Dermis blood vessel endothelial cell (primary cell): ENCODE results near the gene WHRN. TPM values are rescaled to one million over a fixed set of nuclear protein-coding genes. Genes with fewer than 3 reads are reported as not detected.

Source experiments
- DNase-seq: peaks from one replicate; pipeline ENCODE4 v3.0.0; 2010
- total RNA-seq: library from RNA; depleted of rRNA; stranded (reverse); fragments of >200 nt; gene quantifications from 2 replicates; pipeline ENCODE4 v1.2.3, GENCODE V29; 2014

WHRN gene
- total RNA-seq, 1 donor from 2014 or later: 0.17 TPM

- no peak for DNase-seq
Measured at GRCh38 chr9:114470581-114470980, 34.7 kb downstream of the WHRN start.

DNA sequence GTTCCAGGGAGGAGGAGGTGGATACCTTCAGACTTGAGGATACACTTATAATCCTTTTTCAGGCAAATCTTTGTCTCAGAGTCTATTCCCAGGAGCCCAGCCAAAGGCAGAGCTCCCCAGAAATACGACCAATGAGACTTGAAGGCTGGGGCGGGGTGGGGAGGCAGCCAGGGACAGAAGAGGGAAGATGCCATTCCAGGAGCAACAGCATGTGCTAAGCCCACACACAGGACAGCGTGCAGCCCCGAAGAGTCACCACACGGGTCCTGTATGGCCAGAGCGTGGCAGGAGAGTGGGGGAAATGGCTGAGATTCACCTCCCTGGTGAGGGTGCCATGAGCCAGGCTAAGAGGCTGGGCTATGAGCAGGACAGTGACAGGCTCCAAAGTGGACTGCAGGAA is 35.2 kb downstream of the WHRN start:
- DNase-seq: no peak

- no peak for DNase-seq
Measured at GRCh38 chr9:114469091-114469853, 36.0 kb downstream of the WHRN start.

DNA sequence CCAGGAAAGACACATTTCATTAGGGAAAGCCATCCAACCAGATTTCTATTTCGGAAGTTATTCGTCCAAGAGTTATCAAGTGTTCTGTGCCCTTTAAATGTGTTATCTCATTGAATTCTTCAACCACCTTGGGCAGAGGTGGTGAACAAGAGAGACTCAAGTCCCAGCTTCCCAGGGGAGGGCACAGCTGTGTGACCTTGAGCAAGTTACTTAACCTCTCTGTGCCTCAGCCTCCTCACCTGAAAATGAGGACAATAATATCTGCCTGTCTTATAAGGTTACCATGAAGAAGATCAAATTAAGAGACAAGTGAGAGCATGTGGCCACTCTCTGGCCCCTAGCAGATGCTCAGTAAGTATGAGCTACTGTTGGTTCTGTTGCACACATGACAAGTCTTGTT is 37.4 kb downstream of the WHRN start:
- no peak for DNase-seq

DNA sequence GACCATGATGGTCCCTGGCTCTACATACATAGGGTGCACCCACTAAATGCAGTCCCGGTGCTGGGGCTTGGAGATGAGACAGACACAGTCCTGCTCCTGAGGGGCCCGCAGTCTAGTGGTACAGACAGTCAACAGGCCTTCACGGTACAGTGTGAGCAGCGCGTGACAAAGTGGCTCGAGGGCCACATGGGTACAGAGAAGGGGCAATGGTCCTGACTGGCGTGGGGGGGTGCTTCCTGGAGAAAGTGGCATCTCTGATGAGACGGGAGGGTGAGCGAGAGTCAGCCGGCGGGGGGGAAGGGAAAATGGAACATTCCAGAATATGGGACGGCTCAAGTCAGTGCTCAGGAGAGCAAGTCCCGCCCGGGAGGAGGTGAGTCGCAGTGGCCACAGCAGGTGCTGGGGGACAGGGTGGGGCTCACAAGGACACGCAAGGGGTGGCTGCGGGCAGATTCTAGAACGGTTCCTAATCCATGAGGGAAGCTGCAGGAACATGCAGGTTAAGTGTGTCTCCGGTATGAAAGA is 38.0 kb downstream of the WHRN start:
- no peak for DNase-seq

- DNase-seq: no peak
Measured at GRCh38 chr9:114465906-114466900, 39.1 kb downstream of the WHRN start.

DNA sequence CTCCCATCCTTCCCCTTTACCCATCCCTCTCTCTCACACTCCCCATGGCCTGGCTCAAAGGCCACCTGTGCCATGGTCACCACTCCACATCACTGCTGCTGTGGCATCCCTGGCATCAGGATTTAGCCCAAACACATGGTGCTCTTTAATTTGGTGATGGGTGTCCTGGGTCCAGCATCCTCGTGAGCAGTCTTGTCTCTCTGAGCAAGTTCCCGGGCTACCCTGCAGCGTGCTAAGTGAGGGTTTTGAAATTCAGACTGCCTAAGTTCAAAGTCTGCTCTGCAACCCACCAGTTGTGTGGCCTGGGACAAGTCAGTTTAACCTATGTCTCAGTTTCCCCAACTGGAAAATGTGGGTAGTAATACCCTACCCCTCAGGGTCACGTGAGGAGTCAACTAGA is 39.9 kb downstream of the WHRN start:
- no peak for DNase-seq

- no peak for DNase-seq
Measured at GRCh38 chr9:114464281-114465051, 40.8 kb downstream of the WHRN start.

- no peak for DNase-seq
Measured at GRCh38 chr9:114462791-114463190, 42.5 kb downstream of the WHRN start.

DNA sequence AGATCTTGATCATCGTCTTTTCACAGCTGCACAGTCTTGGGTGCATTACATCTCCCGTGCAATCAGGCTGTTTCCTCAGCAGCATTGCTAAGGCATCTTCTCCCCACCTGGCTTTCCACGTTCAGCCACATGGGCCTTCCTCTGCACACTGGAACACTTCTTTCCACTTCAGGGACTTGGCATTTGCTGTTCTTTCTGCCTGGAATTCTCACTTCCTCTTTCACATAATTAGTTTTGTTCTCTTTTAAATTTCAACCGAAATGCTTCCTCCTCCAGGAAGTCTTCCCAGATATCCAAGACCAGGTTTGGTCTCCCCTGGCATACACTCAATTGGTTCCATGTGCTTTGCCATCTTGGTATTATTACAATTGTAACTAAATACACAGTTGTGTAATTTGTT is 43.8 kb downstream of the WHRN start:
- no peak for DNase-seq

GRCh38 chr9:114460513-114461199 is 44.6 kb downstream of the WHRN start:
- DNase-seq: no peak

DNA sequence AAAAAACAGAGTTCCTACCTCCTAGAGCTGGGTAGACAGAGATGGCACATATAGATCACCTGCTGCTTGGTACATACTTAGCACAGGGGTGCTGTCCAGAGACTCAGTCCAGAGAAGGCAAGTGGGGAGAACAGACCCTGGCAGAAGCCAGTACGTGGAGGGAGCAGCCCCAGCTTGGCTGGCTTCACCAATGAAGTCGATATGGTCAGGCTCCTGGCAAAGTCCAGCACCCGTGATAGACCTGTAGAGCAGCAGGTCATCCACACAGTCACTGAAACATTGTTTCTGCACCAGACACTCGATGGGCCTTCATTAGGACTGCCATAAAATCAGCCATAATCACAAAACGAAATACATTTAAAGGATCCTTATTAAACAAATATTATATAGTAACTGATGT is 45.8 kb downstream of the WHRN start:
- DNase-seq: no peak

- no peak for DNase-seq
Measured at GRCh38 chr9:114456929-114457328, 48.3 kb downstream of the WHRN start.

DNA sequence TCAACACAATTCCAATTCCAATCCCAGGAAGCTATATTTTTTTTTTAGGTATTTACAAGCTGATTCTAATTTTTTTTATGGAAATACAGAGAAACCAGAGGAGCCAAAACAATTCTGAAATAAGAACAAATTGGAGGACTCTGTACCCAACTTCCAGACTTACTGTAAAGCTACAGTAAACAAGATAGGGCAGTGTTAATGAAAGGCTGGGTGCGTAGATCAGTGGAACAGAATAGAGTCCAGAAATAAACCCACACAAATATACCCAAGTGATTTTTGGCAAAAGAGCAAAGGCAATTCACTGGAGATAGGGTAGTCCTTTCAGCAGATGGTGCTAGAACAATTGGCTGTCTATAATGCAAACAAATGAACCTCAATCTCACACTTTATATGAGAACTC is 50.6 kb downstream of the WHRN start:
- no peak for DNase-seq

- DNase-seq: peak; percentile 31
Measured at GRCh38 chr9:114452219-114453165, 52.8 kb downstream of the WHRN start.

DNA sequence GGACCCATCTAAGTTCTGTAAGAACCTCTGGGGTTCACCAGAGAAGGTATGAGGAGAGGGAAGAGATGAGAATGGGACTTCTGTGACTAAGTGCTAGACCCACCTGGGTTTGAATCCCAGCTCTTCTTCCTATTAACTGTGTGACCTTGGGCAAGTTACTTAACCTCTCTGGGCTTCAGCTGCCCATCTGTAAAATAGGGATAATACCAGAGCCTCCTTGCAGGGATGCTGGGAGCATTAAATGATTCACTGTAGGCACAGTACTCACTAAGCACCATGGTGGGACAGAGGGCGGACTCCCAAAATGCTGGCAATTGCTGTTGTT is 53.6 kb downstream of the WHRN start:
- no peak for DNase-seq

GRCh38 chr9:114450833-114451706 is 54.2 kb downstream of the WHRN start:
- no peak for DNase-seq

GRCh38 chr9:114450181-114450580 is 55.1 kb downstream of the WHRN start:
- no peak for DNase-seq

DNA sequence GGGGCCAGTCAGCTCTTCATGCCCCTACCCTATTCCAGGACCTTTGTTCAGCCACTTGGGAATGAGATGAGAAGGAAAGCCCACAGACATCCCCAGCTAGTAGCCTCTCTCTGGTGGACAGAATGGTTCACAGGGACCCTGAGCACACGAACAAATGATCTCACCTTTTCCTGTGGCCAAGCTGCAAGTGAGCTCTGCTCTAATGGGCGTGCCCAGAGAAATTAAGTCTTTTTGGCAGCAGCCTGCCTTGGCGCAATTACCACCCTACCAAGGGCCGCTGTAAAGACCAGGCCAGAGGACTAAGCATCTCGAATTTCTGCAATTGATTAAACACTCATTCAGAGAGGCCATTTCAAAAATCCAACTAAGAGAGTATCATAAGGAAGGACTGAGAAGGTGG is 56.0 kb downstream of the WHRN start:
- DNase-seq: no peak

DNA sequence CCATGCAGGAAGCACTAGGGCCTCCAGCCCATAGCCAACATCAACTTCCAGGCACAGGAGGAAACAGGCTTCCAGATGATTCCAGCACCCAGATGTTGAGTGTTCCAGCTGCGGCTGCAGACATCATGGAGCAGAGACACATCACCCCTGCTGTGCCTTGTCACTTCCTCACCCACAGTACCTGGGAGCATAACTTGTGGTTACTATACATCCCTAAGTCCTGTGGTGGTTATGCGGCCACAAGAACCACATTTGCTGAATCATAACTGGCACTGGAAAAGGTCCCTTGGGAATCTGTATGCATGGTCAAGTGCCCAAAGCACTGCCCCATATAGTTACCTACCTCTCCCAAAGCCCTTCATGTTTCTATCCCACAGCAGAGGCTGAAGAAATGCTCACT is 56.6 kb downstream of the WHRN start:
- no peak for DNase-seq
